GM12892 (cell line): Measurements from ENCODE around the gene DCK.
"Not testable (repeated sequence)": the region's sequence is repeated elsewhere in the genome, so short reads cannot be mapped to it uniquely, and the experiment has no call there.

Experiments
- DNase-seq: peaks from one replicate; pipeline ENCODE4 v3.0.0; 2011; ENCODE audit not compliant: insufficient read length
- FAIRE-seq: peaks from 2 replicates; lab custom pipeline; 2011; peaks lifted over from hg19 to GRCh38; lab: Jason Lieb, UNC
- POLR2A ChIP-seq: IDR thresholded peaks from 2 replicates; pipeline ENCODE4 v1.6.1; 2011; ENCODE audit warnings: low read depth, low read length, control low read depth
- POLR2AphosphoS5 ChIP-seq: IDR thresholded peaks from 2 replicates; pipeline ENCODE4 v1.6.1; 2011; ENCODE audit warnings: low read depth, low read length, control low read depth
- TAF1 ChIP-seq: IDR thresholded peaks from 2 replicates; pipeline ENCODE4 v1.6.1; 2011; ENCODE audit warnings: low read depth, mild to moderate bottlenecking, control low read depth, low read length, borderline replicate concordance

DCK gene

GRCh38 chr4:71004281-71004851, 10.9 kb downstream of the DCK start:
- DNase-seq, result no peak
- TF ChIP-seq POLR2A, result no peak
- no peak for TF ChIP-seq POLR2AphosphoS5
- no peak for TF ChIP-seq TAF1
- peak; percentile 24 for FAIRE-seq

- DNase-seq, FAIRE-seq: not testable (repeated sequence)
Observed at GRCh38 chr4:71005025-71005424, 11.6 kb downstream of the DCK start.

- FAIRE-seq (peak; percentile 48), DNase-seq (peak; percentile 23)
- TF ChIP-seq TAF1, result no peak
- TF ChIP-seq POLR2AphosphoS5, result no peak
- TF ChIP-seq POLR2A, result no peak
Observed at GRCh38 chr4:71006203-71006907, 12.9 kb downstream of the DCK start.

GRCh38 chr4:71008196-71008595, 14.7 kb downstream of the DCK start:
- no peak for TF ChIP-seq POLR2A
- no peak for TF ChIP-seq POLR2AphosphoS5
- TF ChIP-seq TAF1, result no peak
- FAIRE-seq, result no peak

GRCh38 chr4:71009086-71009485, 15.6 kb downstream of the DCK start:
- DNase-seq (no peak), FAIRE-seq (peak; percentile 36)
- TF ChIP-seq TAF1 (no peak), POLR2A (no peak), POLR2AphosphoS5 (no peak)

More at GRCh38 chr4:71008196-71008595, 14.7 kb downstream of the DCK start:
- no peak for DNase-seq

- FAIRE-seq, result peak; percentile 74
- no peak for DNase-seq
- TF ChIP-seq POLR2A (no peak), TAF1 (no peak), POLR2AphosphoS5 (no peak)
Observed at GRCh38 chr4:71009890-71010588, 16.6 kb downstream of the DCK start.

- TF ChIP-seq POLR2AphosphoS5 (no peak), POLR2A (no peak)
- FAIRE-seq (no peak), DNase-seq (no peak)
Observed at GRCh38 chr4:71011451-71011850, 18.0 kb downstream of the DCK start.

GRCh38 chr4:71017391-71017790, 23.9 kb downstream of the DCK start:
- not testable (repeated sequence) for DNase-seq, FAIRE-seq

GRCh38 chr4:71020611-71021010, 27.2 kb downstream of the DCK start:
- no peak for FAIRE-seq
- no peak for TF ChIP-seq POLR2AphosphoS5
- TF ChIP-seq POLR2A, result no peak
- no peak for TF ChIP-seq TAF1
- DNase-seq, result no peak

- DNase-seq (no peak), FAIRE-seq (no peak)
- TF ChIP-seq TAF1 (no peak), POLR2AphosphoS5 (no peak), POLR2A (no peak)
Observed at GRCh38 chr4:71025654-71026053, 32.2 kb downstream of the DCK start.

GRCh38 chr4:71026086-71026485, 32.6 kb downstream of the DCK start:
- TF ChIP-seq POLR2A (no peak), TAF1 (no peak), POLR2AphosphoS5 (no peak)
- no peak for DNase-seq
- no peak for FAIRE-seq

- no peak for DNase-seq
- no peak for FAIRE-seq
- TF ChIP-seq TAF1 (no peak), POLR2AphosphoS5 (no peak), POLR2A (no peak)
Observed at GRCh38 chr4:71027611-71028010, 34.2 kb downstream of the DCK start.

- TF ChIP-seq POLR2A (no peak), TAF1 (no peak), POLR2AphosphoS5 (no peak)
- DNase-seq, result no peak
- no peak for FAIRE-seq
Observed at GRCh38 chr4:71029504-71029903, 36.1 kb downstream of the DCK start.

- not testable (repeated sequence) for FAIRE-seq, DNase-seq
Observed at GRCh38 chr4:71032106-71032505, 38.7 kb downstream of the DCK start.
